Thoracic aorta (tissue), 2 donors: ENCODE data around the gene ELF1. TPM values are rescaled to one million over a fixed set of nuclear protein-coding genes. Genes with fewer than 3 reads are reported as not detected.

Experiments
- ATAC-seq: fragments of 150-250 bp; one replicate; pipeline ENCODE4 v1.8.0; 2017; ENCODE audit warnings: low read depth; ENCODE audit not compliant: insufficient number of reproducible peaks, low FRiP score
- DNase-seq: peaks from one replicate; pipeline ENCODE4 v3.0.0-alpha.2; 2020; ENCODE audit warnings: low spot score
- H3K27ac ChIP-seq, 2 donors: fragments of 200-600 bp; sonication (generic); 1 replicate in 1 of 2; 2 replicates in 1 of 2; pipeline ENCODE4 v1.5.1; 2016; ENCODE audit warnings: mild to moderate bottlenecking in 2 of 2, moderate library complexity in 2 of 2
- H3K27me3 ChIP-seq: fragments of 200-600 bp; sonication (generic); replicated peaks from 2 replicates; pipeline ENCODE4 v1.6.0; 2016; ENCODE audit warnings: mild to moderate bottlenecking; ENCODE audit not compliant: insufficient read depth
- H3K36me3 ChIP-seq: fragments of 200-600 bp; sonication (generic); one replicate; pipeline ENCODE4 v1.5.1; 2016
- H3K4me1 ChIP-seq, 2 donors: fragments of 200-600 bp; sonication (generic); 1 replicate in 1 of 2; 2 replicates in 1 of 2; pipeline versions ENCODE4 v1.5.1 to v1.6.0; 2016; ENCODE audit warnings: low read depth in 2 of 2, mild to moderate bottlenecking in 1 of 2; ENCODE audit not compliant: control insufficient read depth in 1 of 2
- H3K4me3 ChIP-seq: fragments of 200-600 bp; sonication (generic); 2 replicates; pipeline ENCODE4 v1.5.1; 2016; ENCODE audit warnings: mild to moderate bottlenecking
- H3K9me3 ChIP-seq: fragments of 200-600 bp; sonication (generic); 2 replicates; pipeline ENCODE4 v1.5.1; 2016
- CTCF ChIP-seq: fragments of 200-600 bp; sonication (generic); IDR thresholded peaks from one replicate; pipeline ENCODE4 v1.5.1; 2019; ENCODE audit warnings: antibody characterized with exemption
- total RNA-seq, 2 donors: library from RNA; depleted of rRNA; stranded (reverse); fragments of >200 nt; gene quantifications; one replicate each; pipeline versions ENCODE4 v1.1.0 to v1.2.3, GENCODE V29; 2016

ELF1 gene
- total RNA-seq, 2 donors from 2014 or later: 54.7 to 99.9 TPM

DNA sequence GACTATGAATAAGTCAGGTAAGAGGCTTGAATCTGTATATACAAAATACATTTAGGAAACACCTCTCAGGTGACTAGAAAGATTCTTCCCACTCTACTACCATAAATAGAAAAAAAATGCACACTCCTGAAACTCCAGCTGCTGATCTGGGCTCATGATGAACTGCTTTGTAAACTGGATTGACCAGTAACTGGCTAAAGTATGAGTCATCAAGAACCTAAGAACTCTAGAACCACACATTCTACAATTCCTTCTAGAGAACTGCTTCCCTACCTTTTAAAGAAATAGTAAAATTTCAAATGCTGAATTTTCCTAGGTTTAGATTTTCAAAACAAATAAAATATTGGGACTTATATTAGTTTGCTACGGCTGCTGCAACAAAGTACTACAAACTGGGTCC lies 55.2 kb downstream of the ELF1 start:
- ATAC-seq: no peak

DNA sequence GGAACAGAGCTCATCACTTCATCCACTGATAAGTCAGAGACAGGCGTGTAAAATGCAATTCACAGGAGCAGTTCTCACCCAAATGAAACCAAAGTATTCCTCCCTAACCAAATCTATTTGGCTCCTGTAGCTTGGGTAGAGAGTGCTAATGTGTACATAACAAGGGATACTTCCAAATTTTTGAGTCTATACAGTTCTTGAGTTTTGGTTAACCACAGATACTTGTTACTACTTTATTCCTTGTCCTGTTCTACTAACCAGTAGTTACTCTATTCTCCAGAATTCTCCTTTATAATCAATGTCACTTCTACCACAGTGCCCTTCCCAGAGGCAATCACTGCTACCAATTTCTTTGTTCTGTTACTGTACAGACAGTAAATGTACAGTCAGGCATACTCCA lies 57.3 kb downstream of the ELF1 start:
- no peak for DNase-seq
- H3K9me3 ChIP-seq: no peaks in the 10 kb centered on the region
- TF ChIP-seq CTCF: no peak
- no peaks in the 10 kb centered on the region for H3K27me3 ChIP-seq
- H3K27ac ChIP-seq: no peak overlapping the region
- H3K36me3 ChIP-seq: no peaks in the 10 kb centered on the region
- no peak for ATAC-seq
- peaks cover 17 to 48% of the 10 kb centered on the region in 2 donors for H3K4me1 ChIP-seq
- H3K4me3 ChIP-seq: no peak overlapping the region

More for the DNA sequence above, 55.2 kb downstream of the ELF1 start:
- Histone ChIP-seq H3K4me1 (peaks cover 30 to 62% of the 10 kb centered on the region in 2 donors), H3K4me3 (no peak overlapping the region), H3K36me3 (no peaks in the 10 kb centered on the region), H3K27ac (no peak overlapping the region), H3K27me3 (no peaks in the 10 kb centered on the region), H3K9me3 (no peaks in the 10 kb centered on the region)
- TF ChIP-seq CTCF: no peak
- no peak for DNase-seq

DNA sequence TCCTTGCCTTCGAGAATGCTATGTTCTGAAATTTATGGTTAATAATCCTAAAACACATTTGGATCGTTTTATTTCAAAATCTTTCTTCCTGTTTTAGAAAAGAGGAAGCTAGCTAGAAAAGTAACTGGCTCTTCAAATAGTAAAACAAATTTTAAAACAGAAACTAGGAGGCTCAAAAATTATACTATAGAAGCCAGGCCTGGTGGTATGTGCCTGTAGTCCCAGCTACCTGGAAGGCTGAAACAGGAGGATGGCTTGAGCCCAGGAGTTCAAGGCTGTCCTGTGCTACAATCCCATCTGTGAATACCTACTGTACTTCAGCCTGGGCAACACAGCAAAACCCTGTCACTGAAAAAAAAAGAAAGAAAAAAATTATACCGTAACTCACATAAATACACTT lies 57.9 kb downstream of the ELF1 start:
- DNase-seq: no peak
- peaks cover 12 to 42% of the 10 kb centered on the region in 2 donors for H3K4me1 ChIP-seq
- H3K4me3 ChIP-seq: no peak overlapping the region
- no peak overlapping the region for H3K27ac ChIP-seq
- no peak for TF ChIP-seq CTCF
- H3K36me3 ChIP-seq: no peaks in the 10 kb centered on the region
- ATAC-seq: no peak
- no peaks in the 10 kb centered on the region for H3K27me3 ChIP-seq
- H3K9me3 ChIP-seq: no peaks in the 10 kb centered on the region

DNA sequence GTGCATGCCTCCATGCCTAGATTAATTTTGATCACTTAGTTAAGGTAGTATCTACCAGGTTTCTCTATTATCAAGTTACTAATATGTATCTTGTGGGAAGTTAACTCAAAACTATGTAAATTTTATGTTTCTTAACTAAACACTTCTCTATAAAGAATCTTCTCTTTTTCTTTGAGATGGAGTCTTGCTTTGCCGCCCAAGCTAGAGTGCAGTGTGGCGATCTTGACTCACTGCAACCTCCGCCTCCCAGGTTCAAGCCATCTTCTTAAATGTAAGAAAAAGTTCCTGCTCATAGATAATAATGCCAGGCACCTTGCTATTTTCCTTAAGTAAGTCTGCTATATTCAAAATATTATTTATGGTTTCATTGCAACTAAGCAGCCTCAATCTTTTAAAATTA lies 58.4 kb downstream of the ELF1 start:
- ATAC-seq (no peak), DNase-seq (no peak)
- Histone ChIP-seq H3K4me1 (peaks cover 11 to 37% of the 10 kb centered on the region in 2 donors), H3K4me3 (no peak overlapping the region), H3K27me3 (no peaks in the 10 kb centered on the region), H3K9me3 (no peaks in the 10 kb centered on the region), H3K27ac (no peak overlapping the region), H3K36me3 (no peaks in the 10 kb centered on the region)
- TF ChIP-seq CTCF: no peak

DNA sequence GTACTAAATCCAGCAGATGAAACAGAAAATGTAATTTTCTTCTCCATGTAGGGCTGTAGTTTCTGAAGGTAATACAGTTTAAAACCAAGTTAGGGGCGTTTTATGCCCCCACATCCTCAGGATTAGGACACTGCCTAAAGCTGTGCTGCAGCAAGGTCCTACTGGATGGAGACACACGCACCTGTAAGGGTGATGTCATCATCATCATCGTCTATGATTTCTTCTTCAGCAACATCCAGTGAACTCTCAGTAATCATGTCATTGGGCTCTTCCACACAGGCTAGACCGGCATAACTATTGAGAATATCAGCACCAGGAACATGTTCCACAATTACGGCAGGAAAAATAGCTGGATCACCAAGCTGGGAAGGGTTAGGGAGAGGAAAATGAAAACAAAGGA lies 60.5 kb downstream of the ELF1 start:
- no peaks in the 10 kb centered on the region for H3K36me3 ChIP-seq
- H3K9me3 ChIP-seq: no peaks in the 10 kb centered on the region
- ATAC-seq (no peak), DNase-seq (no peak)
- H3K27me3 ChIP-seq: no peaks in the 10 kb centered on the region
- H3K27ac ChIP-seq: no peak overlapping the region
- no peak for TF ChIP-seq CTCF
- H3K4me3 ChIP-seq: no peak overlapping the region
- peaks cover 4 to 19% of the 10 kb centered on the region in 2 donors for H3K4me1 ChIP-seq
